GM19099 (cell line): Measurements from ENCODE around the gene BNIP5.

Experiments used
- POLR2A ChIP-seq: IDR thresholded peaks from 3 replicates; pipeline ENCODE4 v1.6.1; 2011; ENCODE audit warnings: low read depth; ENCODE audit not compliant: insufficient read length; ENCODE audit errors: extremely low read depth

BNIP5 gene

GRCh38 chr6:36336779-36337241, at the start of gene BNIP5:
Gene BNIP5 (minus strand): TSS chr6:36336888. CDS start chr6:36330690, 6,198 bp downstream.
- no peak for TF ChIP-seq POLR2A

- TF ChIP-seq POLR2A, result no peak
Measured at GRCh38 chr6:36384095-36384494, 47.4 kb upstream of the BNIP5 start.

- TF ChIP-seq POLR2A, result no peak
Measured at GRCh38 chr6:36383606-36384005, 46.9 kb upstream of the BNIP5 start.

GRCh38 chr6:36382976-36383375, 46.3 kb upstream of the BNIP5 start:
- TF ChIP-seq POLR2A, result no peak

GRCh38 chr6:36381502-36382389, 45.1 kb upstream of the BNIP5 start:
- TF ChIP-seq POLR2A, result no peak

- TF ChIP-seq POLR2A, result no peak
Measured at GRCh38 chr6:36380166-36380565, 43.5 kb upstream of the BNIP5 start.

GRCh38 chr6:36378936-36379335, 42.2 kb upstream of the BNIP5 start:
- no peak for TF ChIP-seq POLR2A

- TF ChIP-seq POLR2A, result no peak
Measured at GRCh38 chr6:36378243-36378920, 41.7 kb upstream of the BNIP5 start.

GRCh38 chr6:36377594-36377993, 40.9 kb upstream of the BNIP5 start:
- no peak for TF ChIP-seq POLR2A

GRCh38 chr6:36376742-36377141, 40.1 kb upstream of the BNIP5 start:
- no peak for TF ChIP-seq POLR2A

GRCh38 chr6:36376183-36376582, 39.5 kb upstream of the BNIP5 start:
- TF ChIP-seq POLR2A, result no peak

GRCh38 chr6:36375644-36376155, 39.0 kb upstream of the BNIP5 start:
- TF ChIP-seq POLR2A, result no peak

GRCh38 chr6:36374972-36375371, 38.3 kb upstream of the BNIP5 start:
- TF ChIP-seq POLR2A, result no peak

- TF ChIP-seq POLR2A, result no peak
Measured at GRCh38 chr6:36374194-36374593, 37.5 kb upstream of the BNIP5 start.

GRCh38 chr6:36373368-36374019, 36.8 kb upstream of the BNIP5 start:
- TF ChIP-seq POLR2A, result no peak
